ENCODE measurements around the gene ARMC9.

ARMC9 gene

DNA sequence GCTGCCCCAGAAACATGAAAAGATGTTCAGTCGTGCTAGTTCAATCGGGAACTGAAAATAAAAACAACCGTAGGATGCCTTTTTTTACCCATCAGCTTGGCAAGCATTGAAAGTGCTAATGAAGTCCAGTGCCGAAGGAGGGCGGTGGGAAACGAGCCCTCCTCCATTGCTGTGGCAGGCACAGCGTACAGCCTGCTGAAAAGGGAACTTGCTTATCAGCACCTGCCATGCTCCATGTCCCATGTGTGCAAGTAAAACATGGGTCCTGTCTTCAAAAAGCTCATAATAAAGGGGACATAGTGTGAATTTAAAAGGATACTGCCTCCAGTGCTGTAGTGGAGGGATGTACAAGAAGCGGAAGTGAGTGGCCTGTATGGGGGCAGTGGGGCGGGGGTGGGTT, 82.4 kb downstream of the ARMC9 start:
- TF ChIP-seq CTCF (IDR thresholded peaks at IDR 0.05; ENCODE audit: borderline replicate concordance, insufficient read depth, low read depth, low read length): no peak
- H3K4me3 ChIP-seq (ENCODE audit: low read depth, low read length): no peak overlapping the region

DNA sequence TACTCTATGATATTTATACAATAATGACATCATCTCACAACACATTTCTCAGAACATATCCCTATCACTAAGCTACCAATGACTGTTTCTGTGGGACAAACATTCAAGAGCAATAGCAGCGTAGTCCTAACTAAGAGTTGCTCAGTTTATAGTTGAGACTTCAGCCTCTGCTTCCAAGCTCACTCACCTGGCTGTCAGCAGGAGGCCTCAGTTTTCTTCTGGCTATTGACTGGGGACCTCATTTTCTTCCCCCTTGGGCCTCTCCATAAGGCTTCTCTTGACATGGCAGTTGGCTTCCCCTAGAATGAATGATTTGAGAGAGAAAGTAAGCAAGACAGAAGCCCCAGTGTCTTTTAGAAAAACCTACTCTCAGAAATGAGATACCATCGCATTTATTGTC, 85.9 kb downstream of the ARMC9 start:
- H3K4me3 ChIP-seq (ENCODE audit: low read depth, low read length): no peak overlapping the region
- TF ChIP-seq CTCF (IDR thresholded peaks at IDR 0.05; ENCODE audit: borderline replicate concordance, insufficient read depth, low read depth, low read length): no peak

- no peak for TF ChIP-seq CTCF (IDR thresholded peaks at IDR 0.05; ENCODE audit: borderline replicate concordance, insufficient read depth, low read depth, low read length)
- no peak overlapping the region for H3K4me3 ChIP-seq (ENCODE audit: low read depth, low read length)
These were observed 88.5 kb downstream of the ARMC9 start for GRCh38 chr2:231286964-231287363.

- no peak for TF ChIP-seq CTCF (IDR thresholded peaks at IDR 0.05; ENCODE audit: borderline replicate concordance, insufficient read depth, low read depth, low read length)
- no peak overlapping the region for H3K4me3 ChIP-seq (ENCODE audit: low read depth, low read length)
These were observed 89.3 kb downstream of the ARMC9 start for GRCh38 chr2:231287696-231288095.

GRCh38 chr2:231288590-231288989, 90.2 kb downstream of the ARMC9 start:
- TF ChIP-seq CTCF (IDR thresholded peaks at IDR 0.05; ENCODE audit: borderline replicate concordance, insufficient read depth, low read depth, low read length): no peak
- no peak overlapping the region for H3K4me3 ChIP-seq (ENCODE audit: low read depth, low read length)

DNA sequence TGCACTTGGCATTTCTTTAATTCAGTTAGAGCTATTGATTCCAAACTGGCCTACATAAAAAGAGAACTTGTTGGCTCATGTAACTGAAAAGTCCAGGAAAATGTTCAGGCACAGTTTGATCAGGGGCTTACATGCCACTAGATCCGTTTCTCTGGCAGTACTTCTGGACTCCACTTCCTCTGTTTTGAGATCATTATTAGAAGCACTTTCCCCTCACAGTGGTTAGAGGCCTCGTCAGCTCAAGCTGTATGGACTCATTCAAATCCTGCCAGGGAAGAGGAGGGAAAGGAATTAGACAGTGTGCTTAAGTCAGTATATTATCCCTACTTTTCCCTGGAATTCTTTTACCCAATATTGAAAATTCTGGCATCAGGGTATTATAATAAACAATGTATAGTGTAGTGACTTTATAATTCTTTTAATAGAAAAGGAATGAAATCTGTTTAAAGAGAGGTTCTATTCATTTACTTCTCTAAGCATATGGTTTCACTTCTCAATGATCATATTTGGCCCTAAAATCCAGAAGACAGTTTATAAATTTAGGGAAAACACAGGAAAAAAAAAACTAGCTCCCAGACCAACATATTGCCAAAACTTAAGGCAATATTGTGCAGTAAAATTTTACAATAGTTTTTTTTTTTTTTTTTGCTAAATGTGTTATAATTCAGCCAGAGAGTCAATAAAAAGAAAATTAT, 92.0 kb downstream of the ARMC9 start:
- no peak overlapping the region for H3K4me3 ChIP-seq (ENCODE audit: low read depth, low read length)
- TF ChIP-seq CTCF (IDR thresholded peaks at IDR 0.05; ENCODE audit: borderline replicate concordance, insufficient read depth, low read depth, low read length): no peak

GRCh38 chr2:231292472-231293134, 94.2 kb downstream of the ARMC9 start:
- TF ChIP-seq CTCF (IDR thresholded peaks at IDR 0.05; ENCODE audit: borderline replicate concordance, insufficient read depth, low read depth, low read length): no peak
- no peak overlapping the region for H3K4me3 ChIP-seq (ENCODE audit: low read depth, low read length)

Data from GM12875 (cell line).